K562 (cell line): ENCODE data around the gene ZNF22. TPM values are rescaled to one million over a fixed set of nuclear protein-coding genes. Genes with fewer than 3 reads are reported as not detected.

Experiments
- ARID1B ChIP-seq: fragments of 450-650 bp; IDR thresholded peaks from 2 replicates; pipeline ENCODE4 v1.6.1; 2016; ENCODE audit warnings: antibody characterized with exemption, mild to moderate bottlenecking, inconsistent platforms
- CGGBP1 ChIP-seq: fragments of 250-450 bp; sonication (Bioruptor Pico); IDR thresholded peaks from 2 replicates; pipeline ENCODE4 v1.9.0; 2021; ENCODE audit warnings: mild to moderate bottlenecking
- CXXC5 ChIP-seq: fragments of 250-450 bp; sonication (Bioruptor Pico); IDR thresholded peaks from 2 replicates; pipeline ENCODE4 v1.8.0; 2022; ENCODE audit warnings: inconsistent platforms, mild to moderate bottlenecking, moderate library complexity
- E2F3 ChIP-seq: fragments of 250-450 bp; sonication (Bioruptor Pico); IDR thresholded peaks from 2 replicates; pipeline ENCODE4 v1.4.0; 2020; ENCODE audit warnings: mild to moderate bottlenecking
- ETS2 ChIP-seq: IDR thresholded peaks from 2 replicates; pipeline ENCODE4 v1.6.1; 2016; ENCODE audit warnings: borderline replicate concordance, missing genetic modification characterization, mild to moderate bottlenecking, moderate library complexity, missing compliant biosample characterization; ENCODE audit not compliant: poor library complexity, severe bottlenecking
- HCFC1 ChIP-seq: IDR thresholded peaks from 2 replicates; pipeline ENCODE4 v1.6.1; 2012; ENCODE audit warnings: low read depth, low read length, improper control_type of control experiment
- IFI16 ChIP-seq: fragments of 250-450 bp; sonication (Bioruptor Pico); IDR thresholded peaks from 2 replicates; pipeline ENCODE4 v2.1.2; 2022; ENCODE audit warnings: mild to moderate bottlenecking, inconsistent platforms
- NELFE ChIP-seq: IDR thresholded peaks from 2 replicates; pipeline ENCODE4 v1.6.1; 2011; ENCODE audit warnings: mild to moderate bottlenecking; ENCODE audit not compliant: insufficient read depth, insufficient read length
- NR3C1 ChIP-seq: sonication (generic); formaldehyde crosslinking; IDR thresholded peaks from 2 replicates; pipeline ENCODE4 v1.8.1; 2022; ENCODE audit warnings: missing genetic modification reagents
- POLR2A ChIP-seq: fragments of 450-650 bp; conservative IDR thresholded peaks from 2 replicates; pipeline ENCODE4 v1.6.1; 2016
- PTBP1 ChIP-seq: fragments of 200-400 bp; formaldehyde crosslinking; IDR thresholded peaks from 2 replicates; pipeline ENCODE4 v1.6.1; 2017; ENCODE audit warnings: low read depth, low read length
- SUPT5H ChIP-seq: fragments of 450-650 bp; IDR thresholded peaks from 2 replicates; pipeline ENCODE4 v1.6.1; 2016
- ZFP36 ChIP-seq: fragments of 150-350 bp; IDR thresholded peaks from 2 replicates; pipeline ENCODE4 v1.6.1; 2018; ENCODE audit warnings: low read length, low read depth; ENCODE audit not compliant: partially characterized antibody
- ZNF124 ChIP-seq: sonication (generic); formaldehyde crosslinking; IDR thresholded peaks from 2 replicates; pipeline ENCODE4 v1.8.1; 2022; ENCODE audit warnings: missing genetic modification reagents
- ZNF347 ChIP-seq: fragments of 450-650 bp; formaldehyde crosslinking; IDR thresholded peaks from 2 replicates; pipeline ENCODE4 v1.4.0; 2020; ENCODE audit warnings: low read depth, mild to moderate bottlenecking, moderate library complexity
- ZNF583 ChIP-seq: fragments of 250-450 bp; sonication (Bioruptor Pico); IDR thresholded peaks from 2 replicates; pipeline ENCODE4 v1.4.0; 2020
- polyA plus RNA-seq, 8 experiments: library from polyadenylated mRNA; depleted of rRNA in 4 of 8; stranded (reverse) in 5 of 8; unstranded in 3 of 8; fragments of >200 nt; fragmentation: Nextera tagmentation in 2 of 8; fragmentation: Illumina TruSeq in 1 of 8; extraction: Ambion mirVana in 2 of 8; extraction: Trizol in 1 of 8; gene quantifications; 2 replicates each; pipeline versions ENCODE4 v1.2.1 to v1.2.3, GENCODE V29; 2011 to 2014; ENCODE audit warnings: inconsistent platforms in 1 of 8, missing spikeins in 1 of 8
- total RNA-seq, 7 experiments: library from RNA; depleted of rRNA in 6 of 7; stranded (reverse); fragments of >200 nt in 6 of 7; fragmentation: Illumina TruSeq in 2 of 7; extraction: Trizol in 2 of 7; gene quantifications; 2 replicates each; pipeline versions ENCODE4 v1.2.1 to v1.2.3, GENCODE V29; 2011 to 2021; ENCODE audit warnings: low replicate concordance in 1 of 7
- TF ChIP-seq, protein P1 (sequence below), 2 experiments: fragments of 150-350 bp in 1 of 2; IDR thresholded peaks; 2 replicates each; pipeline ENCODE4 v1.6.1; 2012 to 2016; ENCODE audit warnings: low read depth in 2 of 2, low read length in 2 of 2, mild to moderate bottlenecking in 1 of 2, moderate library complexity in 1 of 2
- TF ChIP-seq, protein P2 (sequence below): sonication (generic); formaldehyde crosslinking; IDR thresholded peaks from 2 replicates; pipeline ENCODE4 v1.8.0; 2022; ENCODE audit warnings: mild to moderate bottlenecking, low read depth, missing genetic modification reagents
- TF ChIP-seq, protein P3 (sequence below): fragments of 250-450 bp; sonication (Bioruptor Pico); IDR thresholded peaks from 2 replicates; pipeline ENCODE4 v1.8.0; 2022; ENCODE audit warnings: moderate library complexity, mild to moderate bottlenecking, inconsistent platforms
- TF ChIP-seq, protein P4 (sequence below): fragments of 450-650 bp; IDR thresholded peaks from 2 replicates; pipeline ENCODE4 v1.6.1; 2014; ENCODE audit warnings: low read depth, mild to moderate bottlenecking, moderate library complexity, borderline replicate concordance

Gene ZNF22
- total and polyA plus RNA-seq, 9 of the 15 experiments (the other 6 are each of a cell fraction or from before 2014, with no cell fraction given) = 36.2 to 98.7 (median 51.2) TPM

- TF ChIP-seq, protein P1, sequence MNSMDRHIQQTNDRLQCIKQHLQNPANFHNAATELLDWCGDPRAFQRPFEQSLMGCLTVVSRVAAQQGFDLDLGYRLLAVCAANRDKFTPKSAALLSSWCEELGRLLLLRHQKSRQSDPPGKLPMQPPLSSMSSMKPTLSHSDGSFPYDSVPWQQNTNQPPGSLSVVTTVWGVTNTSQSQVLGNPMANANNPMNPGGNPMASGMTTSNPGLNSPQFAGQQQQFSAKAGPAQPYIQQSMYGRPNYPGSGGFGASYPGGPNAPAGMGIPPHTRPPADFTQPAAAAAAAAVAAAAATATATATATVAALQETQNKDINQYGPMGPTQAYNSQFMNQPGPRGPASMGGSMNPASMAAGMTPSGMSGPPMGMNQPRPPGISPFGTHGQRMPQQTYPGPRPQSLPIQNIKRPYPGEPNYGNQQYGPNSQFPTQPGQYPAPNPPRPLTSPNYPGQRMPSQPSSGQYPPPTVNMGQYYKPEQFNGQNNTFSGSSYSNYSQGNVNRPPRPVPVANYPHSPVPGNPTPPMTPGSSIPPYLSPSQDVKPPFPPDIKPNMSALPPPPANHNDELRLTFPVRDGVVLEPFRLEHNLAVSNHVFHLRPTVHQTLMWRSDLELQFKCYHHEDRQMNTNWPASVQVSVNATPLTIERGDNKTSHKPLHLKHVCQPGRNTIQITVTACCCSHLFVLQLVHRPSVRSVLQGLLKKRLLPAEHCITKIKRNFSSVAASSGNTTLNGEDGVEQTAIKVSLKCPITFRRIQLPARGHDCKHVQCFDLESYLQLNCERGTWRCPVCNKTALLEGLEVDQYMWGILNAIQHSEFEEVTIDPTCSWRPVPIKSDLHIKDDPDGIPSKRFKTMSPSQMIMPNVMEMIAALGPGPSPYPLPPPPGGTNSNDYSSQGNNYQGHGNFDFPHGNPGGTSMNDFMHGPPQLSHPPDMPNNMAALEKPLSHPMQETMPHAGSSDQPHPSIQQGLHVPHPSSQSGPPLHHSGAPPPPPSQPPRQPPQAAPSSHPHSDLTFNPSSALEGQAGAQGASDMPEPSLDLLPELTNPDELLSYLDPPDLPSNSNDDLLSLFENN (IDR thresholded peaks at IDR 0.05; ENCODE audit: low read depth in 2 of 2, low read length in 2 of 2) = peak in 1 of 2 experiments; percentile 46; a peak in 1 of 4 replicates
- TF ChIP-seq ZNF347 (CRISPR knock-in tag) (no peak), E2F3 (peak; percentile 92), IFI16 (CRISPR knock-in tag) (no peak), ZNF124 (CRISPR knock-in tag) (0 out of 2 replicates have a peak, but pooled peaks have one; percentile 51), HCFC1 (peak; percentile 73), ZFP36 (no peak), NR3C1 (CRISPR knock-in tag) (peak; percentile 95; the same call in 1 of the 2 replicates), CGGBP1 (peak; percentile 86; the same call in 1 of the 2 replicates), PTBP1 (no peak), ETS2 (tag) (no peak), ZNF583 (CRISPR knock-in tag) (0 out of 2 replicates have a peak, but pooled peaks have one; percentile 25), POLR2A (peak; percentile 72), SUPT5H (0 out of 2 replicates have a peak, but pooled peaks have one; percentile 57), CXXC5 (CRISPR knock-in tag) (peak; percentile 96), NELFE (no peak), ARID1B (peak; percentile 15; the same call in 1 of the 2 replicates)
- TF ChIP-seq, protein P2, sequence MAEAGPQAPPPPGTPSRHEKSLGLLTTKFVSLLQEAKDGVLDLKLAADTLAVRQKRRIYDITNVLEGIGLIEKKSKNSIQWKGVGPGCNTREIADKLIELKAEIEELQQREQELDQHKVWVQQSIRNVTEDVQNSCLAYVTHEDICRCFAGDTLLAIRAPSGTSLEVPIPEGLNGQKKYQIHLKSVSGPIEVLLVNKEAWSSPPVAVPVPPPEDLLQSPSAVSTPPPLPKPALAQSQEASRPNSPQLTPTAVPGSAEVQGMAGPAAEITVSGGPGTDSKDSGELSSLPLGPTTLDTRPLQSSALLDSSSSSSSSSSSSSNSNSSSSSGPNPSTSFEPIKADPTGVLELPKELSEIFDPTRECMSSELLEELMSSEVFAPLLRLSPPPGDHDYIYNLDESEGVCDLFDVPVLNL (CRISPR knock-in tag) = peak; percentile 66; the same call in 1 of the 2 replicates
- TF ChIP-seq, protein P3, sequence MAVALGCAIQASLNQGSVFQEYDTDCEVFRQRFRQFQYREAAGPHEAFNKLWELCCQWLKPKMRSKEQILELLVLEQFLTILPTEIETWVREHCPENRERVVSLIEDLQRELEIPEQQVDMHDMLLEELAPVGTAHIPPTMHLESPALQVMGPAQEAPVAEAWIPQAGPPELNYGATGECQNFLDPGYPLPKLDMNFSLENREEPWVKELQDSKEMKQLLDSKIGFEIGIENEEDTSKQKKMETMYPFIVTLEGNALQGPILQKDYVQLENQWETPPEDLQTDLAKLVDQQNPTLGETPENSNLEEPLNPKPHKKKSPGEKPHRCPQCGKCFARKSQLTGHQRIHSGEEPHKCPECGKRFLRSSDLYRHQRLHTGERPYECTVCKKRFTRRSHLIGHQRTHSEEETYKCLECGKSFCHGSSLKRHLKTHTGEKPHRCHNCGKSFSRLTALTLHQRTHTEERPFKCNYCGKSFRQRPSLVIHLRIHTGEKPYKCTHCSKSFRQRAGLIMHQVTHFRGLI (CRISPR knock-in tag) = peak; percentile 45; the same call in 1 of the 2 replicates
- TF ChIP-seq, protein P4, sequence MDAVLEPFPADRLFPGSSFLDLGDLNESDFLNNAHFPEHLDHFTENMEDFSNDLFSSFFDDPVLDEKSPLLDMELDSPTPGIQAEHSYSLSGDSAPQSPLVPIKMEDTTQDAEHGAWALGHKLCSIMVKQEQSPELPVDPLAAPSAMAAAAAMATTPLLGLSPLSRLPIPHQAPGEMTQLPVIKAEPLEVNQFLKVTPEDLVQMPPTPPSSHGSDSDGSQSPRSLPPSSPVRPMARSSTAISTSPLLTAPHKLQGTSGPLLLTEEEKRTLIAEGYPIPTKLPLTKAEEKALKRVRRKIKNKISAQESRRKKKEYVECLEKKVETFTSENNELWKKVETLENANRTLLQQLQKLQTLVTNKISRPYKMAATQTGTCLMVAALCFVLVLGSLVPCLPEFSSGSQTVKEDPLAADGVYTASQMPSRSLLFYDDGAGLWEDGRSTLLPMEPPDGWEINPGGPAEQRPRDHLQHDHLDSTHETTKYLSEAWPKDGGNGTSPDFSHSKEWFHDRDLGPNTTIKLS = peak; percentile 94
These were observed at the start of gene ZNF22 (continued) for GRCh38 chr10:45000752-45001380.
